WERI-Rb-1 (cell line): ENCODE measurements around the gene SOBP.

Experiments used
- DNase-seq: peaks from one replicate; pipeline ENCODE4 v3.0.0-alpha.2; 2020
- H3K27ac ChIP-seq: fragments of 250-450 bp; sonication (Bioruptor Pico); 2 replicates; pipeline ENCODE4 v1.5.1; 2020; ENCODE audit warnings: mild to moderate bottlenecking, moderate library complexity
- H3K27me3 ChIP-seq: fragments of 250-450 bp; sonication (Bioruptor Pico); 2 replicates; pipeline ENCODE4 v1.5.1; 2021; ENCODE audit warnings: mild to moderate bottlenecking, low read depth, moderate library complexity; ENCODE audit not compliant: insufficient read depth, severe bottlenecking
- H3K36me3 ChIP-seq: fragments of 250-450 bp; sonication (Bioruptor Pico); 2 replicates; pipeline ENCODE4 v1.5.1; 2020; ENCODE audit warnings: mild to moderate bottlenecking, moderate library complexity
- H3K4me3 ChIP-seq: 2 replicates; pipeline ENCODE4 v1.5.1; 2011; ENCODE audit warnings: low read depth, mild to moderate bottlenecking, control low read depth, low read length
- H3K9me3 ChIP-seq: fragments of 250-450 bp; sonication (Bioruptor Pico); 2 replicates; pipeline ENCODE4 v1.5.1; 2021; ENCODE audit warnings: mild to moderate bottlenecking, moderate library complexity; ENCODE audit not compliant: severe bottlenecking
- CTCF ChIP-seq: IDR thresholded peaks from 2 replicates; pipeline ENCODE4 v1.5.1; 2011; ENCODE audit warnings: low read depth, mild to moderate bottlenecking, control low read depth, inconsistent platforms, low read length

Gene SOBP

GRCh38 chr6:107536180-107536961, 46.5 kb downstream of the SOBP start:
- DNase-seq, result no peak
- no peaks in the 10 kb centered on the region for H3K36me3 ChIP-seq
- H3K9me3 ChIP-seq, result no peaks in the 10 kb centered on the region
- no peak for TF ChIP-seq CTCF
- H3K4me3 ChIP-seq, result no peak overlapping the region
- no peak overlapping the region for H3K27ac ChIP-seq
- H3K27me3 ChIP-seq, result no peaks in the 10 kb centered on the region

GRCh38 chr6:107537559-107537958, 47.6 kb downstream of the SOBP start:
- Histone ChIP-seq H3K9me3 (no peaks in the 10 kb centered on the region), H3K27ac (no peak overlapping the region), H3K36me3 (no peaks in the 10 kb centered on the region), H3K27me3 (no peaks in the 10 kb centered on the region), H3K4me3 (no peak overlapping the region)
- no peak for TF ChIP-seq CTCF
- DNase-seq, result no peak

- Histone ChIP-seq H3K36me3 (no peaks in the 10 kb centered on the region), H3K9me3 (no peaks in the 10 kb centered on the region), H3K4me3 (no peak overlapping the region), H3K27ac (no peak overlapping the region), H3K27me3 (no peaks in the 10 kb centered on the region)
- TF ChIP-seq CTCF, result no peak
- DNase-seq, result no peak
Observed at GRCh38 chr6:107538856-107539387, 49.0 kb downstream of the SOBP start.

GRCh38 chr6:107539409-107539808, 49.5 kb downstream of the SOBP start:
- Histone ChIP-seq H3K27me3 (no peaks in the 10 kb centered on the region), H3K27ac (no peak overlapping the region), H3K4me3 (no peak overlapping the region), H3K36me3 (no peaks in the 10 kb centered on the region), H3K9me3 (no peaks in the 10 kb centered on the region)
- TF ChIP-seq CTCF, result no peak
- no peak for DNase-seq

- Histone ChIP-seq H3K4me3 (no peak overlapping the region), H3K27me3 (no peaks in the 10 kb centered on the region), H3K9me3 (no peaks in the 10 kb centered on the region), H3K27ac (no peak overlapping the region), H3K36me3 (no peaks in the 10 kb centered on the region)
- TF ChIP-seq CTCF, result no peak
- no peak for DNase-seq
Observed at GRCh38 chr6:107539849-107540464, 50.0 kb downstream of the SOBP start.
